Measurements from ENCODE around the gene OSBPL10.

Gene OSBPL10

GRCh38 chr3:31921837-31922236 is 59.2 kb downstream of the OSBPL10 start:
- DNase-seq (ENCODE audit: low spot score) = no peak

DNA sequence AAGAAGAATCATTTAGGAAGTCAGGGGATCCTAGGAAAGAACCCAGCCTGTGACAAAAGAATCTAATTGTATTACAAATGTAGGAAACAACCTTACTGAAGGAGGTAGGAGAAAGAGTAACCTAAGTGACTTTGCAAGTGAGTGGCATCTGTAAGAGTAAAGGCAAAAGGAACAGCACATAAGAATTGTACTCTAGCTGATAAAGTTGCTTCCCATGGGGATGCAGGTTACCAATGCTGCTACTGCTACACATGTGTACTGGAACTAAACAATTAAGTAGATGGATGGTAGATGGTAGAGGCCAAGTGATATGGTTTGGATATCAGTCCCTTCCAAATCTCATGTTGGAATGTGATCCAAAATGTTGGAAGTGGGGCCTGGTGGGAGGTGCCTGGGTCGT is 60.8 kb downstream of the OSBPL10 start:
- no peak for DNase-seq (ENCODE audit: low spot score)

- DNase-seq (ENCODE audit: low spot score) = no peak
Measured at GRCh38 chr3:31919528-31919927, 61.5 kb downstream of the OSBPL10 start.

GRCh38 chr3:31918179-31919150 is 62.6 kb downstream of the OSBPL10 start:
- DNase-seq (ENCODE audit: low spot score) = no peak

GRCh38 chr3:31917303-31918005 is 63.6 kb downstream of the OSBPL10 start:
- DNase-seq (ENCODE audit: low spot score) = no peak

DNA sequence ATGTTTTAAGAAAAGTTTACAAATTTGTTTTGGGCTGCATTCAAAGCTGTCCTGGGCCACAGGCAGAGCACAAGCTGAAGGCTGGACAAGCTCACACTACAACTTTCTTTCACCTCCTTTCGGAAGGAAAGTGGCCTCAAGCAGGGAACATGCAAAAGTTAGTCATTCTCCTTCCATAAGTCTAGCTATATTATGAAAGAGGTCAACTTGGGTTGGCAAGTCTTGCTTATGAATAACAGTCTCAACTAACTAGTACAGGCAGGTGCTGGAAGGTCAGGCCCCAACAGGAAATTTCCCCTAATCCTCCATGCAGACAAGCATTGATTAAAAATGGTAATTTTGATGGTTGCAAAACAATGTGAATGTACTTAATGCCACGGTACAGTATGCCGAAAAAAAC is 69.4 kb downstream of the OSBPL10 start:
- DNase-seq (ENCODE audit: low spot score) = no peak

DNA sequence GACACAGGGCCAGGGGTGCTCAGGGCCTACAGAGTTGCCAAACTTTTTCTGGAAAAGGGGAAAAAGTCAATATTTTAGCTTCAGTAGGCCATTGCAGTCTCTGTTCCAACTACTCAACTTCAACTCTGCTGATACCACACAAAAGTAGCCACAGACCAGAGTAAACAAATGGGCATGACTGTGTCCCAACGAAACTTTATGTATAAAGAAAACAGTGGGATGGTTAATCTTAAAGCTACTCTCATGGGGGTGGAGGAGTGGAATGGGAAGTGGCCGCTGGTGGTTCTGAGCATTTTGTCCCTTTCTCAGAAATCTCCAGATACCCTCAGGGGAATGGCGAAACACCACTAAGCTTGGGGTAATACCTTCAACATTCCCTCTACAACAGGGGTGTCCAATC is 69.9 kb downstream of the OSBPL10 start:
- no peak for DNase-seq (ENCODE audit: low spot score)

DNA sequence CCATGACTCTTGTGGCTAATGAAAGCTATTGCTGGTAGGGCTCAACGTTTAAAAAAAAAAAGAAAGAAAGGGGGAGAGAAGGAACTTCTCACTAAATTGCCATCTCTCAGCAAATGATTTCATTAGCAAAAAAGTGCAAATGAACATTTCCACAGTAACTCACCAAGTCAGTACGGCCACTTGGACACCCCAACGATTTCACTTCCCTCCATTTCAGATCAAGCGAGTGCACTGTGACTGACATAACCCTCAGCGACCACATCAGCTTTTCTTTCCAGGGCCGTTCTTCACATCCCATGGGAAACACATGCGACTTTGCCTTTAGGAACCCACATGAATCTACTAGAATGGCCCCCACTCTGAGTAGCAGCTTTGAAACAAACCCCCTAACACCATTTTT is 71.6 kb downstream of the OSBPL10 start:
- DNase-seq (ENCODE audit: low spot score) = no peak

DNA sequence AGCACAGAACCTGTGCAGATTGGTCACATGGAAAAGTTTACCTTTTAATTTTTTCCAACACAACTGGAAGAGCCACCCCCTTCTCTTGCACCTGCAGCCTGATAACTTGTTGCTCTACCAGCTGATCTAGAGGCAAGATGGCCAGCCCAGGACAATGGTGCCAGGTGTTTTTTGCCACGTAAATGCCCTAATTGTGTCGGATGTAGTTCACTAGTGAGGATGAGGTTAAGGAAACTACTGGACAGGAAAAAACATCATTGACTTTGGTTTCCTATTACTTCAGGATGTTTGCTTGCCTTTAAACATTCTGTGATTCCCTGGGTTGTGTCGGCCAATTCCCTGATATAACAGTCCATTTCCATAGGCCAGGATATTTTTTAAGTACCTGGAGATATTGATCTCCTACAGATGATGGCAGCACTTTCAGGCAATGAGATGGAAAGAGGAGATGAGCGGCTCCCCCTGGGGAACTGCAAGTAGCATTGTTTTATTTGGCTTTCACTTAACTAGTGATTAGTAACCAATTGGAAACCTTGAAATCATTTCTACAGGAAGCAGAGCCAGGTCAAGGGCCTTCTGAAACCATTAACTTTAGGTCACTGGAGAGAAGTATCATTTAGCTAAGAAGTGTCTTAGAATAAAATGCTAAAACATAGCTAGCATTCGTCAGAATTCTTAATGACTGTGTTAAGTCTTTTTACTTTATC is 72.5 kb downstream of the OSBPL10 start:
- no peak for DNase-seq (ENCODE audit: low spot score)

- DNase-seq (ENCODE audit: low spot score) = no peak
Measured at GRCh38 chr3:31906182-31906581, 74.9 kb downstream of the OSBPL10 start.

GRCh38 chr3:31903686-31904431 is 77.2 kb downstream of the OSBPL10 start:
- no peak for DNase-seq (ENCODE audit: low spot score)

DNA sequence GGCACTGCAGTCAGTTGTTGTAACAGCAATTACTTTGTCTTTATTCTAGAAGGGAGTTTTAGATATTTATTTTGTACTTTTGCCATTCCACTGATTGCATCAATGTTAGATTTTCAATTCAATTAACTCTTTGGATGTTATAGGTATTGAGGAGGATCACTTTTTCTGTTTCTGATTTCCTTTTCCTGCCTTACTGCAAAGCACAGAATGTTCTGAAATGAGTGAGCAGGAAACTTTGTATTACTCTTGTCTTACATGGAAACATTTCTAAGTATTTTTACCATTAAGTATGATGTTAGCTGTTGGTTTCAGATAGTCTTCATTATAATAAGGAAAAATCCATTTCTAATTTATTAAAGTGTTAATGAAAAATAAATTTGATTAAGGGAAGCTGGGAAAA is 80.5 kb downstream of the OSBPL10 start:
- DNase-seq (ENCODE audit: low spot score) = no peak

DNA sequence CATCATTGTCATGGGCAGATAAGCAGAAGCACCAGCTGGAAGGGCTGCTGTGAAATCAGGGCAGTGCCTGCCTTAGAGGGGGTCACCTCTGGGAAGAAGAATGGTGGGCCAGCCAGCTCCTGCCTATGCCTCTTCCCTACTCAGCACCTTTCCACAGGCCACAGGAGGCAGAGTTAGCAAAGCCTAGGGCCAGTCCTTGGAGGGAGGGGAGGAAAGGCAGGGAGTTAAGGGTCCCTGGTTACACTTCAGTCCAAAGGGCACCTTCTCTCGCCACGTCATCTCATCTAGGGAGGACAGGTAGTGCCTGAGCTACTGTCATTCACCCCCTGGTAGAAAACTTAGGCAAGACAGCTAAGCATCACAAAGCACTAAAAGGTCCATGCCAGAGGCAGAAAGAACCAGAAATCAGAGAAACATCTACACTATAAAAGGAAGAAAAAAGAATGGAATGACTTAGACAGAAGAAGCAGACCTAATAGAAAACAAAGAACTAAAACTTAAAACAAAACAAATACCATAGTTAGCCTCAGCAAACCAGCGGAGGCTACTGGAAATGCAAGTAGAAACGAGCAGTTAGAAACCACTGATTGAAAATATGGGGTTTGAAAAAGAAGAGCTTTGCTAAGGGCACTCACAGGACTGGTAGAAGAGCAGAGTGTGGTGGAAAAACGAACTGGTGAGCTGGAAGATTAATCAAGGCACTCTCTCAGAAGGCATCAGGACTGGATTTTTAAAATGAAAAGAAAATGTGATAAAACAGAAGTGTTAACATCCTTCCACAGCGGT is 84.2 kb downstream of the OSBPL10 start:
- no peak for DNase-seq (ENCODE audit: low spot score)

DNA sequence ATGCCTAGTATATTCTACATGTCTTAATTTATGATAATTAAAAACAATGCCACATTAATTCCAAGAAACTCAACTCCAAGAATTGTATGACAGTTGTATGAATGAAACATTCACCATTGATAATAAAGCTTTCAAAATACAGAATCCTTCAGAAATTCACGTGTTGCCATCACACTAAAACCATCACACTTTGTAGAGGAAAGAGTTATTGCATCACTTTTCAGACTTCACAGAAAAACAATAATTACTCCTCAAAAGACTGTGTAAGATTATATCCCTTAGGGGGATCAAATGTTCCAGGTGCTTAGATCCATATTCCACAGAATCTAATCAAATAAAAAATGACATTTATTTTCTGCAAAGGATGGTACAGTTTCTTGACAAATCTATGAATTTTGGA is 85.0 kb downstream of the OSBPL10 start:
- no peak for DNase-seq (ENCODE audit: low spot score)

- DNase-seq (ENCODE audit: low spot score) = no peak
Measured at GRCh38 chr3:31895471-31895870, 85.6 kb downstream of the OSBPL10 start.

DNA sequence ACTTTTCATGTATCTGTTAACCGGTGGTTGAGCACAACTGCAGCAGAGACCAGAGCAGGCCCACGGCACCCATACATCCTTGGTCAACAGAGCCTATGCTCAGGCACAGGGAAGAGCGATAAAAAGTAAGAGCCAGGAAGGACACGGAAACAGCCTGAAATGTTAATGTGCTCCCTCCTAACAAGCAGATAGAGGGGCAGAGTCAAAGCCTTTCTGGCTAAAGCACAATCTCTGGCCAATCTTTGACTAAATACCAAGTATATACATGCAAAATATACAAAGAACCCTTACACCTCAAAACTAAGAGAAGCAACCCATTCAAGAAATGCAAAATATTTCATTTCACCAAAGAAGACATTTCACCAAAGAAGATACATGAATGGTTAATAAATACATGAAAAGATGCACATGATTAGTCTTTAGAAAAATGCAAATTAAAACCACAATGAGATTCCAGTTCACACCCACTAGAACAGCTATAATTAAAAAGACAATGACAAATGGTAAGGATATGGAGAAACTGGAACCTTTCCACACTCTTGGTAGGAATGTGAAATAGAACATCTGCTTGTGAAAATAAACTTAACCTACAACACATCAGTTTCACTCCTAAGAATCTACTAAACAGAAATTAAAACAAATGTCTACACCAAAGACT is 88.0 kb downstream of the OSBPL10 start:
- DNase-seq (ENCODE audit: low spot score) = no peak

GRCh38 chr3:31892500-31892899 is 88.6 kb downstream of the OSBPL10 start:
- DNase-seq (ENCODE audit: low spot score) = no peak

- DNase-seq (ENCODE audit: low spot score) = no peak
Measured at GRCh38 chr3:31891876-31892455, 89.1 kb downstream of the OSBPL10 start.

GRCh38 chr3:31890742-31891469 is 90.2 kb downstream of the OSBPL10 start:
- DNase-seq (ENCODE audit: low spot score) = no peak

DNA sequence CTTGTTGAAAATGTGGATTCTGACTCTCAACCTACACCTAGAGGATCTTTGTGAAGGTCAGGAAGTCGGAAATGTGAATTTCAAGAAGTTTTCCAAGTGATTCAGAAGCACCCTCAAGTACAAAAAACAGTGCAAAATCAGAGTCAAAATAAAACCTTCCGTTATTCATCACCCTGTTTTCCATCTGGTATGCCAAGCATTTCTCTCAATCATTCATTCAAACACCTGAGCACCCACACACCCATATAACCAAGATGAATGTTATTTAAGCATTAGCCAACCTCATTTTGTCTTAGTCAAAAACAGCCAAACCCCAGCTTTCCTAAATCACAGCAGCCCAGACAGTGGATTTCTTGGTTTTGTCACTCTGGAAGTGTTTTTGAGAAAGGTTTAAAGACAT is 91.1 kb downstream of the OSBPL10 start:
- DNase-seq (ENCODE audit: low spot score) = no peak
